Measurements from ENCODE around the gene HPN.

Gene HPN

GRCh38 chr19:35093941-35094647 is 52.6 kb downstream of the HPN start:
- H3F3A ChIP-seq (ENCODE audit: low read depth) = no peaks in the 10 kb centered on the region
- no peaks in the 10 kb centered on the region for H3K27me3 ChIP-seq (ENCODE audit: insufficient read depth, low read length, poor library complexity, severe bottlenecking)
- no peak overlapping the region for H3K9ac ChIP-seq (ENCODE audit: low read depth, low read length, poor library complexity, severe bottlenecking)
- no peaks in the 10 kb centered on the region for H3K9me3 ChIP-seq (ENCODE audit: insufficient read depth, low read depth, low read length)
- H3K79me2 ChIP-seq (ENCODE audit: insufficient read depth, low read length) = no peaks in the 10 kb centered on the region
- H3K9me2 ChIP-seq (replicated peaks; ENCODE audit: low read depth, low read length) = no peaks in the 10 kb centered on the region
- no peak overlapping the region for H3K4me2 ChIP-seq (ENCODE audit: low read depth, low read length, poor library complexity, severe bottlenecking)
- no peak overlapping the region for H2AFZ ChIP-seq (ENCODE audit: low read length)
- no peaks in the 10 kb centered on the region for H3K36me3 ChIP-seq (ENCODE audit: insufficient read depth, low read length)
- H3K4me3 ChIP-seq (ENCODE audit: low read length, poor library complexity, severe bottlenecking) = no peak overlapping the region
- H3K4me1 ChIP-seq (ENCODE audit: insufficient read depth, low read length, poor library complexity, severe bottlenecking) = no peaks in the 10 kb centered on the region
- H4K20me1 ChIP-seq (ENCODE audit: insufficient read depth, low read length, poor library complexity, severe bottlenecking) = no peaks in the 10 kb centered on the region
- no peak for TF ChIP-seq EZH2phosphoT487 (IDR thresholded peaks at IDR 0.05; ENCODE audit: borderline replicate concordance)
- no peak for TF ChIP-seq CTCF (conservative IDR thresholded peaks at IDR 0.05; ENCODE audit: low read length)

GRCh38 chr19:35094656-35095055 is 53.1 kb downstream of the HPN start:
- no peaks in the 10 kb centered on the region for H3K79me2 ChIP-seq (ENCODE audit: insufficient read depth, low read length)
- no peaks in the 10 kb centered on the region for H3K27me3 ChIP-seq (ENCODE audit: insufficient read depth, low read length, poor library complexity, severe bottlenecking)
- H3K4me2 ChIP-seq (ENCODE audit: low read depth, low read length, poor library complexity, severe bottlenecking) = no peak overlapping the region
- TF ChIP-seq CTCF (conservative IDR thresholded peaks at IDR 0.05; ENCODE audit: low read length) (no peak), EZH2phosphoT487 (IDR thresholded peaks at IDR 0.05; ENCODE audit: borderline replicate concordance) (no peak)
- no peaks in the 10 kb centered on the region for H4K20me1 ChIP-seq (ENCODE audit: insufficient read depth, low read length, poor library complexity, severe bottlenecking)
- H3K4me3 ChIP-seq (ENCODE audit: low read length, poor library complexity, severe bottlenecking) = no peak overlapping the region
- H2AFZ ChIP-seq (ENCODE audit: low read length) = no peak overlapping the region
- H3K9me2 ChIP-seq (replicated peaks; ENCODE audit: low read depth, low read length) = no peaks in the 10 kb centered on the region
- H3K36me3 ChIP-seq (ENCODE audit: insufficient read depth, low read length) = no peaks in the 10 kb centered on the region
- H3F3A ChIP-seq (ENCODE audit: low read depth) = no peaks in the 10 kb centered on the region
- no peak overlapping the region for H3K9ac ChIP-seq (ENCODE audit: low read depth, low read length, poor library complexity, severe bottlenecking)
- no peaks in the 10 kb centered on the region for H3K9me3 ChIP-seq (ENCODE audit: insufficient read depth, low read depth, low read length)
- no peaks in the 10 kb centered on the region for H3K4me1 ChIP-seq (ENCODE audit: insufficient read depth, low read length, poor library complexity, severe bottlenecking)

GRCh38 chr19:35095667-35096368 is 54.3 kb downstream of the HPN start:
- no peak for TF ChIP-seq CTCF (conservative IDR thresholded peaks at IDR 0.05; ENCODE audit: low read length)
- no peak for TF ChIP-seq EZH2phosphoT487 (IDR thresholded peaks at IDR 0.05; ENCODE audit: borderline replicate concordance)
- Histone ChIP-seq H2AFZ (ENCODE audit: low read length) (no peak overlapping the region), H4K20me1 (ENCODE audit: insufficient read depth, low read length, poor library complexity, severe bottlenecking) (no peaks in the 10 kb centered on the region), H3K27me3 (ENCODE audit: insufficient read depth, low read length, poor library complexity, severe bottlenecking) (no peaks in the 10 kb centered on the region), H3K9me2 (replicated peaks; ENCODE audit: low read depth, low read length) (no peaks in the 10 kb centered on the region), H3K4me3 (ENCODE audit: low read length, poor library complexity, severe bottlenecking) (no peak overlapping the region), H3K4me2 (ENCODE audit: low read depth, low read length, poor library complexity, severe bottlenecking) (no peak overlapping the region), H3K4me1 (ENCODE audit: insufficient read depth, low read length, poor library complexity, severe bottlenecking) (no peaks in the 10 kb centered on the region), H3K9ac (ENCODE audit: low read depth, low read length, poor library complexity, severe bottlenecking) (no peak overlapping the region), H3K36me3 (ENCODE audit: insufficient read depth, low read length) (no peaks in the 10 kb centered on the region), H3F3A (ENCODE audit: low read depth) (no peaks in the 10 kb centered on the region), H3K9me3 (ENCODE audit: insufficient read depth, low read depth, low read length) (no peaks in the 10 kb centered on the region), H3K79me2 (ENCODE audit: insufficient read depth, low read length) (no peaks in the 10 kb centered on the region)

Measured in Loucy (cell line).